Measurements from ENCODE around the gene EXOC4.

Gene EXOC4

GRCh38 chr7:133428876-133429275 lies 176.0 kb downstream of the EXOC4 start:
- DNase-seq (ENCODE audit: low read depth), result no peak

GRCh38 chr7:133429371-133429770 lies 176.5 kb downstream of the EXOC4 start:
- no peak for DNase-seq (ENCODE audit: low read depth)

- DNase-seq (ENCODE audit: low read depth), result no peak
Measured at GRCh38 chr7:133431134-133431724, 178.4 kb downstream of the EXOC4 start.

GRCh38 chr7:133433165-133433812 lies 180.4 kb downstream of the EXOC4 start:
- DNase-seq (ENCODE audit: low read depth), result no peak

GRCh38 chr7:133434246-133434865 lies 181.5 kb downstream of the EXOC4 start:
- no peak for DNase-seq (ENCODE audit: low read depth)

- DNase-seq (ENCODE audit: low read depth), result no peak
Measured at GRCh38 chr7:133436014-133436428, 183.1 kb downstream of the EXOC4 start.

GRCh38 chr7:133437544-133437943 lies 184.7 kb downstream of the EXOC4 start:
- DNase-seq (ENCODE audit: low read depth), result no peak

GRCh38 chr7:133442818-133443217 lies 189.9 kb downstream of the EXOC4 start:
- no peak for DNase-seq (ENCODE audit: low read depth)

GRCh38 chr7:133445617-133446016 lies 192.7 kb downstream of the EXOC4 start:
- no peak for DNase-seq (ENCODE audit: low read depth)

GRCh38 chr7:133448012-133448411 lies 195.1 kb downstream of the EXOC4 start:
- no peak for DNase-seq (ENCODE audit: low read depth)

- DNase-seq (ENCODE audit: low read depth), result no peak
Measured at GRCh38 chr7:133452577-133452976, 199.7 kb downstream of the EXOC4 start.

GRCh38 chr7:133458688-133459087 lies 205.8 kb downstream of the EXOC4 start:
- no peak for DNase-seq (ENCODE audit: low read depth)

GRCh38 chr7:133461421-133461820 lies 208.5 kb downstream of the EXOC4 start:
- no peak for DNase-seq (ENCODE audit: low read depth)

GRCh38 chr7:133475655-133476054 lies 222.8 kb downstream of the EXOC4 start:
- no peak for DNase-seq (ENCODE audit: low read depth)

- DNase-seq (ENCODE audit: low read depth), result no peak
Measured at GRCh38 chr7:133477791-133478190, 224.9 kb downstream of the EXOC4 start.

- no peak for DNase-seq (ENCODE audit: low read depth)
Measured at GRCh38 chr7:133478591-133479135, 225.8 kb downstream of the EXOC4 start.

GRCh38 chr7:133479456-133480065 lies 226.7 kb downstream of the EXOC4 start:
- DNase-seq (ENCODE audit: low read depth), result no peak

- no peak for DNase-seq (ENCODE audit: low read depth)
Measured at GRCh38 chr7:133480868-133481267, 228.0 kb downstream of the EXOC4 start.

- no peak for DNase-seq (ENCODE audit: low read depth)
Measured at GRCh38 chr7:133481676-133482075, 228.8 kb downstream of the EXOC4 start.

GRCh38 chr7:133482599-133482998 lies 229.7 kb downstream of the EXOC4 start:
- no peak for DNase-seq (ENCODE audit: low read depth)

- DNase-seq (ENCODE audit: low read depth), result no peak
Measured at GRCh38 chr7:133484086-133484485, 231.2 kb downstream of the EXOC4 start.

GRCh38 chr7:133489906-133490305 lies 237.0 kb downstream of the EXOC4 start:
- no peak for DNase-seq (ENCODE audit: low read depth)

- DNase-seq (ENCODE audit: low read depth), result no peak
Measured at GRCh38 chr7:133491201-133491691, 238.4 kb downstream of the EXOC4 start.
